Immature natural killer cell (primary cell): ENCODE results near the gene ORMDL3. TPM values are rescaled to one million over a fixed set of nuclear protein-coding genes. Genes with fewer than 3 reads are reported as not detected.

Experiments
- DNase-seq, 3 donors: peaks; one replicate each; pipeline ENCODE4 v3.0.0; 2022; ENCODE audit warnings: mixed read lengths in 1 of 3
- H3K27ac Mint-ChIP-seq, 6 donors: one replicate each; pipeline ENCODE4 v1.8.0; 2020; ENCODE audit warnings: mixed read lengths in 6 of 6, mild to moderate bottlenecking in 5 of 6, inconsistent platforms in 4 of 6, moderate library complexity in 3 of 6
- H3K27me3 Mint-ChIP-seq, 3 donors: one replicate each; pipeline ENCODE4 v1.8.0; 2020 to 2021; ENCODE audit warnings: low read depth in 3 of 3, mild to moderate bottlenecking in 3 of 3, mixed read lengths in 3 of 3, moderate library complexity in 3 of 3, inconsistent platforms in 1 of 3
- H3K36me3 Mint-ChIP-seq, 3 donors: one replicate each; pipeline ENCODE4 v1.8.0; 2020; ENCODE audit warnings: mixed read lengths in 3 of 3, inconsistent platforms in 2 of 3, mild to moderate bottlenecking in 2 of 3
- H3K4me1 Mint-ChIP-seq, 2 donors: one replicate each; pipeline ENCODE4 v1.8.0; 2020; ENCODE audit warnings: inconsistent platforms in 2 of 2, mild to moderate bottlenecking in 2 of 2, mixed read lengths in 2 of 2, moderate library complexity in 1 of 2
- H3K4me3 Mint-ChIP-seq, 5 donors: one replicate each; pipeline ENCODE4 v1.8.0; 2020; ENCODE audit warnings: mild to moderate bottlenecking in 5 of 5, mixed read lengths in 5 of 5, inconsistent platforms in 3 of 5, moderate library complexity in 3 of 5
- H3K9me3 Mint-ChIP-seq, 6 donors: one replicate each; pipeline ENCODE4 v1.8.0; 2020; ENCODE audit warnings: mild to moderate bottlenecking in 6 of 6, mixed read lengths in 6 of 6, inconsistent platforms in 4 of 6, moderate library complexity in 3 of 6
- polyA plus RNA-seq, 3 donors: library from polyadenylated mRNA; unstranded; fragments of 300-500 nt; fragmentation: Illumina TruSeq; gene quantifications; one replicate each; pipeline ENCODE4 v1.2.3, GENCODE V29; 2021

The ORMDL3 gene
- polyA plus RNA-seq, 3 donors from 2014 or later: 44.1 to 154 (median 63.8) TPM

- Mint-ChIP-seq H3K9me3 (no peaks in the 10 kb centered on the region), H3K27me3 (peaks cover 0 to 2% (median 0%) of the 10 kb centered on the region in 3 donors), H3K27ac (peak overlapping the region; percentile 86 to 97 (median 92)), H3K4me3 (peak overlapping the region; percentile 86 to 97 (median 94)), H3K4me1 (peaks cover 56 to 58% of the 10 kb centered on the region in 2 donors), H3K36me3 (peaks cover 0 to 7% (median 3%) of the 10 kb centered on the region in 3 donors)
- no peak for DNase-seq
Observed at GRCh38 chr17:39925282-39926134, 1.9 kb downstream of the ORMDL3 start.

GRCh38 chr17:39924691-39925055 is 2.7 kb downstream of the ORMDL3 start:
- Mint-ChIP-seq H3K27ac (peak overlapping the region in 5 of 6 donors; percentile 61 to 97 (median 93)), H3K4me1 (peaks cover 58 to 59% of the 10 kb centered on the region in 2 donors), H3K36me3 (peaks cover 0 to 7% (median 3%) of the 10 kb centered on the region in 3 donors), H3K9me3 (no peaks in the 10 kb centered on the region), H3K27me3 (peaks cover 0 to 2% (median 0%) of the 10 kb centered on the region in 3 donors), H3K4me3 (peak overlapping the region; percentile 33 to 97 (median 94))
- DNase-seq: no peak

DNA sequence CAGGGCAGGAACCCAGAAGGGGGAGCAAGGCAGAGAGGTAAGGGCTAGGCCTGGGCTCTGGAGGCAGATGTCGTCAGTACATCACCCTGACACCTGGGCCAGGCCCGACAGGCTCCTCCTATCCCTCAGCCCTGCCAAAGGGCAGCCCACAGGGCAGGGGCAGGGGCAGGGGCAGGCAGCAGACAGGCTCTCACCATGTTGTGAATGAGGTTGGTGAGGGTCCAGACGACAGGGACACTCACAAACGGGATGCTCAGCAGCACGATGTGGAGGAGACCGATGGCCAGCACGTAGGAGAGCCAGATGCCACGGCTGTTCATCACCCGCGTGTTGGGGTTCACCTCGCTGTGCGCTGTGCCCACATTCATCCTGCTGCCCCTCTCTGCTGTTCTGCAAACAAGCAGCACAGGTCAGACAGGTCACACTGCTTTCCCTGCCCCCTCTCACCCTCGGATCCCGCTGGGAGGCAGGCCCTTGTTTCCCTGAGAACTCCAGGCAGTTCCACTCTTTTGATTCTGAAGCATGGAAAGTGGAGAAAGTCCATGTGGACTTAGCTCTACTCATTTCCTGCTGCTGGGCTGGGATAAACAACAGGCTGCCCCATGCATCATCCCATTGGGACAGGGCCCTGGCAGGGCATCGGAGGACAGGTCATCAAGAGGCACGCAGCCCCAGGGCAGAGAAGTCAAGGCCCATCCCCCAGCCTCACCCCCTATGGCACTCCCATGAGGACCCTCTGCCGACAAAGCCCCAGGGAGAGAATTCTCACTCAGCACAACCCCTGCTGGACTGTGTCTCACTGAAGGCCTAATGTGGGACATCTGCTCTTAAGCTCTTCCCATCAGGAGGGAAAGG is 3.3 kb downstream of the ORMDL3 start:
- H3K4me3 Mint-ChIP-seq: peak overlapping the region; percentile 33 to 94 (median 53)
- no peak for DNase-seq
- H3K9me3 Mint-ChIP-seq: no peaks in the 10 kb centered on the region
- peaks cover 59% of the 10 kb centered on the region in 2 donors for H3K4me1 Mint-ChIP-seq
- peak overlapping the region in 5 of 6 donors; percentile 34 to 97 (median 93) for H3K27ac Mint-ChIP-seq
- H3K36me3 Mint-ChIP-seq: peaks cover 0 to 7% (median 3%) of the 10 kb centered on the region in 3 donors
- peaks cover 0 to 3% (median 0%) of the 10 kb centered on the region in 3 donors for H3K27me3 Mint-ChIP-seq

GRCh38 chr17:39923230-39923629 is 4.2 kb downstream of the ORMDL3 start:
- Mint-ChIP-seq H3K4me3 (peak overlapping the region in 1 of 5 donors; percentile 32), H3K9me3 (no peaks in the 10 kb centered on the region), H3K4me1 (peaks cover 61% of the 10 kb centered on the region in 2 donors), H3K36me3 (peaks cover 3 to 10% (median 3%) of the 10 kb centered on the region in 3 donors), H3K27ac (peak overlapping the region in 2 of 6 donors; percentile 62 to 71), H3K27me3 (peaks cover 0 to 3% (median 0%) of the 10 kb centered on the region in 3 donors)
- DNase-seq: no peak

GRCh38 chr17:39922006-39922405 is 5.4 kb downstream of the ORMDL3 start:
- H3K9me3 Mint-ChIP-seq: no peaks in the 10 kb centered on the region
- DNase-seq: no peak
- peak overlapping the region in 2 of 6 donors; percentile 64 to 73 for H3K27ac Mint-ChIP-seq
- peaks cover 0 to 3% (median 0%) of the 10 kb centered on the region in 3 donors for H3K27me3 Mint-ChIP-seq
- H3K4me3 Mint-ChIP-seq: no peak overlapping the region
- H3K4me1 Mint-ChIP-seq: peaks cover 53 to 54% of the 10 kb centered on the region in 2 donors
- peaks cover 4 to 19% (median 11%) of the 10 kb centered on the region in 3 donors for H3K36me3 Mint-ChIP-seq

GRCh38 chr17:39921323-39921722 is 6.1 kb downstream of the ORMDL3 start:
- Mint-ChIP-seq H3K27me3 (peaks cover 0 to 3% (median 0%) of the 10 kb centered on the region in 3 donors), H3K4me3 (no peak overlapping the region), H3K9me3 (no peaks in the 10 kb centered on the region), H3K27ac (peak overlapping the region in 5 of 6 donors; percentile 36 to 73 (median 60)), H3K36me3 (peaks cover 6 to 26% (median 13%) of the 10 kb centered on the region in 3 donors), H3K4me1 (peaks cover 49 to 50% of the 10 kb centered on the region in 2 donors)
- no peak for DNase-seq

DNA sequence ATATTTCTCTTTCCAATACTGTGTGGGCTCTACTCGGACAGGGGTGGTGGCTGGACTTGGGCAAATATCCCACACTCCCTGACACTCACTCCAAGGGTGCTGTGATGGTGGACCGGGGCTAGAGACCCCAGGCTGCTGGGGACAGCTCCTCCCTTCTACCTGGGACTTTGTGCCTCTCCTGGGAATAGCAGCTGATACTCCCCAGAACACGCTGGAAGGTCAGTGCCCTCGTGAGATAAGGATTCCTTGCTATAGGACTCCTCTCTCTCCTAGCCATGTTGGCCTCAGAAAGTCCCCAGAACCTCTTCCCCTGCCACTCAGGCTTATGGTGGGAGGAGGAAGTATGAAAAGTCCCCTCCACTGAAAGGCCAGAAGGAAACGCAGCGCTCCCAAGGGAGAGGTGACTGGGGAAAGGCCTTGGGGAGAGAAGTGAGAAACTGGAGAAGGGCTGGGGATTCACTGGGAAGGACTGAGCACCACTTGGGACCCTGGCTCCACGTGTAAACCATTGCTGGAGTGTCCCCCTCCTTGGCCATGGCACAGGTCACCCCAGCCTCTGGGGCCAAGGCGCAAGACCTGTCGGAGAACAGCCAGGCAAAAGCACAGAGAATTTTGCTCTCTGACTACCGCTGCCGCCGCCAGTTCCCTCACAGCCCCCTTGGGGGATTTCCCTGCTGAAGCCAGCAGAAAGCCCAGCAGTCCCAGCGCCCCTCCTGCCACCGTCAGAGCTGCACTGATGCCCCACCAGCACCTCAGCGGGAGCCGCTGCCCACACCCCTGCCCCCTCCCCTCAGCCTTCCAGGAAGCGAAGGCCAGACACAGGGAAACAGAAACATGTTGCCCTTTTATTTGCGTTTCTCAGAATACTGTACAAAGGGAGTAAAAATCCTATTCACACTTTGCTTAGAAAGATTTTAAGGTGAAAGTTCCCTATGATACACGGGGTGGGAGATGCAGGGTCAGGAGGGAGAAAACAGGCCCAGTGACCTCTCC is 6.9 kb downstream of the ORMDL3 start:
- no peak overlapping the region for H3K4me3 Mint-ChIP-seq
- DNase-seq: no peak
- H3K4me1 Mint-ChIP-seq: peaks cover 41% of the 10 kb centered on the region in 2 donors
- H3K27me3 Mint-ChIP-seq: peaks cover 0 to 1% (median 0%) of the 10 kb centered on the region in 3 donors
- H3K27ac Mint-ChIP-seq: peak overlapping the region; percentile 17 to 67 (median 54)
- H3K36me3 Mint-ChIP-seq: peaks cover 6 to 30% (median 13%) of the 10 kb centered on the region in 3 donors
- no peaks in the 10 kb centered on the region for H3K9me3 Mint-ChIP-seq

- no peak overlapping the region for H3K4me3 Mint-ChIP-seq
- peaks cover 7 to 35% (median 13%) of the 10 kb centered on the region in 3 donors for H3K36me3 Mint-ChIP-seq
- no peaks in the 10 kb centered on the region for H3K9me3 Mint-ChIP-seq
- peaks cover 28% of the 10 kb centered on the region in 2 donors for H3K4me1 Mint-ChIP-seq
- H3K27ac Mint-ChIP-seq: peak overlapping the region in 1 of 6 donors; percentile 9
- DNase-seq: no peak
- peaks cover 0 to 1% (median 0%) of the 10 kb centered on the region in 3 donors for H3K27me3 Mint-ChIP-seq
Observed at GRCh38 chr17:39919087-39919683, 8.2 kb downstream of the ORMDL3 start.

DNA sequence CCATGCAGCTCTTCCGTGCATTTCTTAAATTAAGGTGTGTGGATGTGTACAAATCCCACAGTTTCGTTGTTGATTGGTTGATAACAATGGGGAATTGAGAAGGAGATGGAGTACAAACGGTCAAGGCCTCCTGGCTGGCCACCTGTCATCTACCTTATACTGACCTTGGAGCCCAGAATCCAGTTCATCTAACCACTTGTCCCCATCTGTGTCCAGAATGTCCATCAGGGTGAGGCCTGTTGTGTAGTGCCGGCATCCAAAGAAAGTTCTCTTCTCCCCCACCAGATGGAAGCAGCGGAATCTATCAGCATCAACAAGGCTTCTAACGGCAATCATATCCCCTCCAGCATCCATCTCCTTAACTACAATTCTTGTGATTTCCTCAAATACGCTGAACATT is 10.5 kb downstream of the ORMDL3 start:
- no peak for DNase-seq
- H3K4me1 Mint-ChIP-seq: peaks cover 16 to 23% of the 10 kb centered on the region in 2 donors
- peaks cover 11 to 44% (median 23%) of the 10 kb centered on the region in 3 donors for H3K36me3 Mint-ChIP-seq
- H3K4me3 Mint-ChIP-seq: no peak overlapping the region
- H3K27me3 Mint-ChIP-seq: peaks cover 0 to 1% (median 0%) of the 10 kb centered on the region in 3 donors
- H3K27ac Mint-ChIP-seq: peak overlapping the region in 1 of 6 donors; percentile 73
- no peaks in the 10 kb centered on the region for H3K9me3 Mint-ChIP-seq

DNA sequence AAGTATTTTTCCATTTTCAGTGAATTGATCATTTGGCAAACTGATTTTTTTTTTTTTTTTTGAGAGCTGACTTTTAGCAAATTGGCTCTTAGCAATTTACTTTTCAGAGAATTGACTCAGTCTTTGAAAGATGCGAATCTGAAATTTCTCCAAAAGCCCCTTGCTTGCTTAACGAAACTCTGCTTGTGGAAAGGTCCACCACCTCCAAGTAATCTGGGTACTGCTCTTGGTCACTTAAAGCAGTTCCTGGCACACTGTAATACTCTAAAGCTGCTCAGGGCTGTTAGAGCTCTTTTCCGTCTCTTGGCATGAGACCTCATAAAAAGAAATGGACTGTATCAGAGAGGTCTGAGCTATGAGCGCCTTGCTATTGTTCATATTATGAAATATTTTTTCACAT is 11.8 kb downstream of the ORMDL3 start:
- Mint-ChIP-seq H3K4me3 (no peak overlapping the region), H3K36me3 (peaks cover 11 to 54% (median 27%) of the 10 kb centered on the region in 3 donors), H3K9me3 (no peaks in the 10 kb centered on the region), H3K27me3 (peaks cover 0 to 1% (median 0%) of the 10 kb centered on the region in 3 donors), H3K4me1 (peaks cover 6 to 9% of the 10 kb centered on the region in 2 donors), H3K27ac (peak overlapping the region in 1 of 6 donors; percentile 17)
- no peak for DNase-seq

GRCh38 chr17:39913989-39914388 is 13.4 kb downstream of the ORMDL3 start:
- no peak for DNase-seq
- Mint-ChIP-seq H3K9me3 (no peaks in the 10 kb centered on the region), H3K4me1 (peaks cover 4 to 5% of the 10 kb centered on the region in 2 donors), H3K27me3 (no peaks in the 10 kb centered on the region), H3K4me3 (no peak overlapping the region), H3K36me3 (peaks cover 17 to 65% (median 31%) of the 10 kb centered on the region in 3 donors), H3K27ac (no peak overlapping the region)

GRCh38 chr17:39908789-39909352 is 18.5 kb downstream of the ORMDL3 start:
- no peak overlapping the region for H3K4me3 Mint-ChIP-seq
- peaks cover 14 to 56% (median 21%) of the 10 kb centered on the region in 3 donors for H3K36me3 Mint-ChIP-seq
- no peak overlapping the region for H3K27ac Mint-ChIP-seq

More at GRCh38 chr17:39908789-39909352, 18.5 kb downstream of the ORMDL3 start:
- H3K9me3 Mint-ChIP-seq: no peaks in the 10 kb centered on the region
- H3K4me1 Mint-ChIP-seq: peaks cover 10 to 13% of the 10 kb centered on the region in 2 donors
- H3K27me3 Mint-ChIP-seq: no peaks in the 10 kb centered on the region
- no peak for DNase-seq
